Measurements from ENCODE around the gene SLC2A11.
"Not testable (repeated sequence)": the region's sequence is repeated elsewhere in the genome, so short reads cannot be mapped to it uniquely, and the experiment has no call there.

SLC2A11 gene

GRCh38 chr22:23884140-23884539 is 26.5 kb downstream of the SLC2A11 start:
- in situ Hi-C loops (cut with MboI; ENCODE audit: low sequenced_read_pairs): no loop called here

DNA sequence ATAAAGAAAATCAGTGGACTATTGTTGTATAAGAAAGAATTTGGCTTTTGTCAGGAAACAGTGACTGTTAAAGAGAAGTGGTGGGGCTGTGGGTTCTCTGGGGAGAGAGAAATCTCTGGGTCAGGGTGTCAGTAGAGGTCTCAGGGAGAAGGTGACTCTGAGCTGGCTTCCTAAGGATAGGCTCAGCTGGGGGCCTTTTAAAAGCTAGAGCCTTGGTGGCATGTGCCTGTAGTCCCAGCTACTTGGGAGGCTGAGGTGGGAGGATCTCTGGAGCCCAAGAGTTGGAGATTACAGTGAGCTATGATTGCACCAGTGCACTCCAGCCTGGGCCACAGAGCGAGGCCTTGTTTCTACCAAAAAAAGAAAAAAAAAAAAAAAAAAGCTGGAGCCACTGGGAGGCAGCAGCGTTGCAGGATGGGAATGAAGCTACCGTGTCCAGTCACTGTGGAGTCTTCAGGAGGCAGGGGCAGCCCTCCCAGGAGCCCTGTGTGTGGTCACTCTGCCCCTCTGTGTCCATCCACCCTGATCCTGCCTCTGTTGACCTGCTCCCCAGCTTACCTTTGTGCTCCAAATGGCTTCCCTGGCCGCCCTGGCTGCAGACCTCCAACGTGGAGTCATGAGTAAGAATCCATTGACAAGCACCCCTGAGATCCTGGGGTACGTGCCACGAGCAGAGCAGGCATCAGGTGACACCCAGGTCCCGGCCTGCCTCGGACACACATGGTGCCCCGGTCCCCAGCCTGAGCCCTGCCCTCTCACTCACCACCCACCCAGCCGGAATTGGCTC is 31.1 kb downstream of the SLC2A11 start:
- in situ Hi-C loops (cut with MboI; ENCODE audit: low sequenced_read_pairs): no loop called here

DNA sequence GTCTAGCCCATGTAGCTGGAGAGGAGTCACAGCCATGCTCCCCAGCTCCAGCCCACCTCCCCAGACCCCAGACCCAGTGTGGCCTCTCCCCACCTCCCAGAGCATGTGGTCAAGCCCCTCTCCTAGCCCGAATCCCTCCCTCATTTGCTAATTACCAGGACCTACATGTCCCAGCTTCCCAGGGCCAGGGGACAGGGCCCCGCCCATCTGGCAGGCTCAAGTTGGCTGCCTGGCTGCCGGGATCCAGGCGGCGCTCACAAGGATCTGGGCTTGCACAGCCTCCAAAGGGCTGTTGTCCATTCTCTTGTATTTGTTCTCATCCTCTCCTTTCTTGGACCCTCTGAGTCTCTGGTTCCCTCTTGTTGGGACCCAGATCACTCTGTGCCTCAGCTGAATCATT is 31.9 kb downstream of the SLC2A11 start:
- in situ Hi-C loops (cut with MboI; ENCODE audit: low sequenced_read_pairs): no loop called here

DNA sequence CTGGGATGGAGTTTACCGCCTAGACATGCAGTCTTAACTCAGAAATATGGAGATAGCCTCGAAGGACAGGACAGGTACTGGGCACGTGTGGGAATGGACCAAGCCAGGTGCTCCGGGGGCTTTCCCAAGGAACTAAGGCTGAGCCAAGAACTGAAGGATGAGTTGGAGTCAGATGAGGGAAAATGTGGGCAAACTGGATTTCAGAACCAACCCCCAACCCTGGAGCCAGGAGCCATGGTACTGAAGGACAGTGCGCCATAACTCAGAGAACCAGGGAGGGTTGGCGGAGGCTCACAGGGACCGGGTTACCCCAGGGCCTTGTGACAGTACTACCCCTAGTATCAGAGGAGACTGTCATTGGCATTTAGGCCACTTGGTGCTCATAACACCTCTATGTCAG is 34.1 kb downstream of the SLC2A11 start:
- in situ Hi-C loops (cut with MboI; ENCODE audit: low sequenced_read_pairs): no loop called here

DNA sequence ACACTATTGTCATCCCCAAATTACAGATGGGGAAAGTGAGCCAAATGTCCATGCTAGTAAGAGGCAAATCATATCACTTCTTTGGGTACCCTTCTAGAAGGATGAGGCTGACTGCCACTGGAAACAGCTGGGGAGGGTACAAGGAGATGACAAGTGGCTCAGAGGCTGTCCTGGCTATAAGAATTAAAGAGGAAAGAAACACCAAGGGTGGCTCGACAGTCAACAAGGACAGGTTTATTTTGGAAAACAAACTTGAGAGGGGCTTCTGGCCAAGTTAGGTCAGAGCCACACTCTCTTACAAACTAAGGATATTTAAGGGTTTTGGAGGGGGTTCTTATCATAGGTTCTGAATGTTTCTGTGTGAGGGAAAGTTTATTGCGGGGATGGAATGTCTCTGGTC is 34.5 kb downstream of the SLC2A11 start:
- in situ Hi-C loops (cut with MboI; ENCODE audit: low sequenced_read_pairs): no loop called here

DNA sequence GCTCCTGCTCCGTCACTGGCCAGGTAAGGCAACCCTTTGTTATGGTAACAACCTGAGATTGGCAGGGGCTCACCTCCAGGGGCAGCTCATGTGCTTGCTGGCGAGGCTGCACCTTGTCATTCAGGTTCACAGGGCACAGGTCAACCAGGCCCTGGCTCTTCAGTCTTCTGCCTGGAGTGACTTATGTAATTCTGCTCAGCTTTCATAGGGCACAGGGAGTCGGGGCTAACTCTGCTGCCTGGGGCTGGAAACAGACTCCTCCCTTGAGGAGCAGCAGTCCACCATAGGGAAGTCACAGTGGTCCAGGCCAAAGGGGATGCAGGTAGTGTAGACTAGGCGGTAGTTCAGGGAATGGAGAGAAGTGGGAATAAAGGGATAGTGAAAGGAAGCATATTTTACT is 35.0 kb downstream of the SLC2A11 start:
- in situ Hi-C loops (cut with MboI; ENCODE audit: low sequenced_read_pairs): no loop called here

GRCh38 chr22:23893121-23893944 is 35.7 kb downstream of the SLC2A11 start:
- in situ Hi-C loops (cut with MboI; ENCODE audit: low sequenced_read_pairs): no loop called here

- in situ Hi-C loops (cut with MboI; ENCODE audit: low sequenced_read_pairs): no loop called here
Observed at GRCh38 chr22:23893945-23894709, 36.5 kb downstream of the SLC2A11 start, which contains the start of gene MIF. MIF (plus strand) TSS chr22:23894383; CDS start chr22:23894475, 92 bp downstream.

DNA sequence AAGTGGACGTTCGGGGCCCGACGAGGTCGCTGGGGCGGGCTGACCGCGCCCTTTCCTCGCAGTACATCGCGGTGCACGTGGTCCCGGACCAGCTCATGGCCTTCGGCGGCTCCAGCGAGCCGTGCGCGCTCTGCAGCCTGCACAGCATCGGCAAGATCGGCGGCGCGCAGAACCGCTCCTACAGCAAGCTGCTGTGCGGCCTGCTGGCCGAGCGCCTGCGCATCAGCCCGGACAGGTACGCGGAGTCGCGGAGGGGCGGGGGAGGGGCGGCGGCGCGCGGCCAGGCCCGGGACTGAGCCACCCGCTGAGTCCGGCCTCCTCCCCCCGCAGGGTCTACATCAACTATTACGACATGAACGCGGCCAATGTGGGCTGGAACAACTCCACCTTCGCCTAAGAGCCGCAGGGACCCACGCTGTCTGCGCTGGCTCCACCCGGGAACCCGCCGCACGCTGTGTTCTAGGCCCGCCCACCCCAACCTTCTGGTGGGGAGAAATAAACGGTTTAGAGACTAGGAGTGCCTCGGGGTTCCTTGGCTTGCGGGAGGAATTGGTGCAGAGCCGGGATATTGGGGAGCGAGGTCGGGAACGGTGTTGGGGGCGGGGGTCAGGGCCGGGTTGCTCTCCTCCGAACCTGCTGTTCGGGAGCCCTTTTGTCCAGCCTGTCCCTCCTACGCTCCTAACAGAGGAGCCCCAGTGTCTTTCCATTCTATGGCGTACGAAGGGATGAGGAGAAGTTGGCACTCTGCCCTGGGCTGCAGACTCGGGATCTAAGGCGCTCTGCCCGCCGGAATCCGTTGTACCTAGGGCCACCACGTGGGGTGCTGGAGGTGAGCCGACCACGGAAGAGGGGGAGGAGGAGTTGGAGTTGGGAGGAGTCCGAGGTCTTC is 37.3 kb downstream of the SLC2A11 start:
- in situ Hi-C loops (cut with MboI; ENCODE audit: low sequenced_read_pairs): no loop called here

GRCh38 chr22:23895599-23896144 is 38.0 kb downstream of the SLC2A11 start:
- in situ Hi-C loops (cut with MboI; ENCODE audit: low sequenced_read_pairs): no loop called here

DNA sequence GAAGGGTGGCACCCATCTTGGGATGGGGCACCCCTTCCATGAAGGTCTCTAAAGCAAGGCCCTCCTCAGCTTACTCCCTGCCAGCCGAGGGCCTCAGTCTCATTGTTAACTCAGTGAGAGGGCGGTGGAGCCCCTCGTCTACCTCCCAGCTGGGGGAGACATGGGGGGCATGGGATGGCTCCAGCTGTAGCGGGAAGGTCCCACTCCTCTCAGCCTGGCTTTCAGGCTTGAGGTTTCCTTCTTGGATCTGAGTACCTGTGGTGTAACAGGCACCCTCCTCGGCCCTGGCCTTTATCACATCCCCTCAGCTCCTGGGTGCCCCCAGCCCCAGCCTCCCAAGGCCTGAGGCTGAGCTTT is 38.5 kb downstream of the SLC2A11 start:
- in situ Hi-C loops (cut with MboI; ENCODE audit: low sequenced_read_pairs): no loop called here

DNA sequence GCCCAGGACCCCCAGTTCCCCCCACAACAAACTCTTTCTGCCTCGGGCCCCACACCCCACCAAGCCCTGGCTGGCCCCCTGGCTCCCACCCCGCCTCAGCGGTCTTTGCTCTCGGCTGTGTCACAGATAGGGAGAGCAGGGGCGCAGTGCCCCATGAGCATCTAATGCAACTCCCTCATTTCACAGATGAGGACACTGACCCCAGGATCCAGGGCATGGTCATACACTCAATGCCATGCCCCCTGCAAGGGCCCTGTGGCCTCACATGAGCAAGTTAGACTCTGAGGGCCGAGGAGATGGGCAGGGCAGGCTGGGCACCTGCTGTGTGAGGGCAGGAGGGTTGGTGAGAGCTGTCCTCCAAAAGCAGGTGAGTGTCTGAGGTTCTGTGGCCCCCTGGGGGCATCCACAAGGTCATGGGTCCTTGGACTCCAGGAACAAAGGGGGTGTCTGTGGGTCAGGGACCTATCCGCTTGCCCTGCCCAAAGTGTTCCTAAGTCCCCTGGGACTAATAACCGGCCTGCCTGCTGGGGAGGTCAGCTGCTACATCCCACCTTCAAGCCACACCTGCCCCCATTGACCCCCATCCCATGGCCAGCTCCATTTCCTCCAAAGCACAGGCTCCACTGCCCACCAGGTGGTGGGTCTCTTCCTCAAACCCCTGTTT is 39.0 kb downstream of the SLC2A11 start:
- in situ Hi-C loops (cut with MboI; ENCODE audit: low sequenced_read_pairs): no loop called here

DNA sequence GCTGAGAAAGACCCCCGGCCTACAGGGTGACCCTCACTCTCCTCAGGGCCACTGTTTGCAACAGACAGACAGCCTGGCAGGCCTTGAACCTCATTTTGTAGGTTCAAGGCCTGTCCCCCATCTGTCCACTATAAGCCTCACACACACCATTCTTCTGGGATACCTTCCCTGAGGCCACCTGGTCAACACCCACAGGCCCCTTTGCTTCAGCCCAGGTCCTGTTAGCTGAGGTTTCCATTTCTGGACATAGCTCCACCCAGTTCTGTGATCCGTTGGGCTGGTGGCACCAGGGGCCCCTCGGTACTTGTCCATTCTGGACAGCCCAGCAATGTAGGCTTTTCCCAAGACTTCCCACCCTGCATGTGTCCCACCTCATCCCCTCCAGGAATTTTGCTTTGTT is 39.6 kb downstream of the SLC2A11 start:
- in situ Hi-C loops (cut with MboI; ENCODE audit: low sequenced_read_pairs): no loop called here

GRCh38 chr22:23898006-23898974 is 40.6 kb downstream of the SLC2A11 start:
- in situ Hi-C loops (cut with MboI; ENCODE audit: low sequenced_read_pairs): no loop called here

GRCh38 chr22:23899042-23899745 is 41.5 kb downstream of the SLC2A11 start:
- in situ Hi-C loops (cut with MboI; ENCODE audit: low sequenced_read_pairs): no loop called here

DNA sequence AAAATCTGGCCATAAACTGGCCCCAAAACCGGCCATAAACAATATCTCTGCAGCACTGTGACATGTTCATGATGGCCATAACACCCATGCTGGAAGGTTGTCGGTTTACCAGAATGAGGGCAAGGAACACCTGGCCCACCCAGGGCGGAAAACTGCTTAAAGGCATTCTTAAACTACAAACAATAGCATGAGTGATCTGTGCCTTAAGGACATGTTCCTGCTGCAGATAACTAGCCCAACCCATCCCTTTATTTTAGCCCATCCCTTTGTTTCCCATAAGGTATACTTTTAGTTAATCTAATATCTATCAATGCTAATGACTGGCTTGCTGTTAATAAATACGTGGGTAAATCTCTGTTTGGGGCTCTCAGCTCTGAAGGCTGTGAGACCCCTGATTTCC is 42.6 kb downstream of the SLC2A11 start:
- in situ Hi-C loops (cut with MboI; ENCODE audit: low sequenced_read_pairs): not testable (repeated sequence)

GRCh38 chr22:23901600-23901999 is 43.9 kb downstream of the SLC2A11 start:
- in situ Hi-C loops (cut with MboI; ENCODE audit: low sequenced_read_pairs): no loop called here
